H1 (cell line): ENCODE data around the gene PPP1R9A. TPM values are rescaled to one million over a fixed set of nuclear protein-coding genes. Genes with fewer than 3 reads are reported as not detected.

ENCODE experiments used
- CTCF ChIA-PET: fragments of 300-600 bp; sonication (Branson Sonifier 250); formaldehyde crosslinking; loops from one replicate; lab custom pipeline; 2021; ENCODE audit not compliant: partially characterized antibody; lab: Charles Lee
- POLR2A ChIA-PET: fragments of 300-600 bp; sonication (Branson Sonifier 250); formaldehyde crosslinking; loops from one replicate; lab custom pipeline; 2021; ENCODE audit warnings: inconsistent platforms; ENCODE audit not compliant: partially characterized antibody; lab: Charles Lee
- DNase-seq, 2 experiments: peaks; one replicate each; pipeline versions ENCODE4 v3.0.0 to v3.0.0-alpha.2; 2010 to 2022; ENCODE audit warnings: low spot score in 2 of 2, low read depth in 1 of 2, mixed read lengths in 1 of 2
- FAIRE-seq: peaks from 2 replicates; lab custom pipeline; 2011; peaks lifted over from hg19 to GRCh38; lab: Jason Lieb, UNC
- H2AFZ ChIP-seq: 2 replicates; pipeline ENCODE4 v1.8.1; 2012; ENCODE audit warnings: low read length, inconsistent platforms
- H2AK5ac ChIP-seq: 2 replicates; pipeline ENCODE4 v1.6.1; 2013; ENCODE audit warnings: low read depth, low read length
- H2BK120ac ChIP-seq: replicated peaks from 2 replicates; pipeline ENCODE3; 2013; ENCODE audit warnings: low read depth, low read length, inconsistent platforms
- H2BK12ac ChIP-seq: 2 replicates; pipeline ENCODE4 v1.6.1; 2013; ENCODE audit warnings: low read depth, low read length
- H2BK15ac ChIP-seq: 2 replicates; pipeline ENCODE4 v1.6.1; 2013; ENCODE audit warnings: low read length
- H2BK20ac ChIP-seq: 2 replicates; pipeline ENCODE4 v1.6.1; 2013; ENCODE audit warnings: low read length
- H2BK5ac ChIP-seq: 2 replicates; pipeline ENCODE4 v1.6.1; 2013; ENCODE audit warnings: low read depth, low read length
- H3K14ac ChIP-seq: 2 replicates; pipeline ENCODE4 v1.6.1; 2013; ENCODE audit warnings: inconsistent platforms; ENCODE audit not compliant: insufficient read length
- H3K18ac ChIP-seq: 2 replicates; pipeline ENCODE4 v1.6.1; 2013; ENCODE audit warnings: low read length; ENCODE audit errors: extremely low read depth
- H3K23ac ChIP-seq: 2 replicates; pipeline ENCODE4 v1.6.1; 2013; ENCODE audit warnings: inconsistent platforms; ENCODE audit not compliant: insufficient read length
- H3K23me2 ChIP-seq: 2 replicates; pipeline ENCODE4 v1.6.1; 2013; ENCODE audit warnings: low read depth, low read length
- H3K27ac ChIP-seq: 2 replicates; pipeline ENCODE4 v1.6.1; 2011; ENCODE audit warnings: low read depth, low read length, inconsistent platforms
- H3K27me3 ChIP-seq, 4 experiments: replicated peaks in 1 of 4; 1 replicate in 1 of 4; 2 replicates in 3 of 4; pipeline versions ENCODE4 v1.6.1 to v1.8.1; 2011 to 2013; ENCODE audit warnings: low read length in 3 of 4, mild to moderate bottlenecking in 3 of 4, inconsistent platforms in 2 of 4, mixed read lengths in 2 of 4, moderate library complexity in 1 of 4; ENCODE audit not compliant: control insufficient read depth in 3 of 4, insufficient read depth in 3 of 4; ENCODE audit errors: extremely low read depth in 1 of 4
- H3K36me3 ChIP-seq, 4 experiments: 2 replicates each; pipeline versions ENCODE4 v1.6.1 to v1.8.1; 2011 to 2013; ENCODE audit warnings: mild to moderate bottlenecking in 4 of 4, low read length in 3 of 4, moderate library complexity in 2 of 4, control low read depth in 1 of 4, inconsistent platforms in 1 of 4; ENCODE audit not compliant: insufficient read depth in 4 of 4, control insufficient read depth in 2 of 4
- H3K4ac ChIP-seq: replicated peaks from 2 replicates; pipeline ENCODE3; 2013; ENCODE audit warnings: low read length, low read depth, mixed read lengths, inconsistent platforms; ENCODE audit not compliant: insufficient read length
- H3K4me1 ChIP-seq, 4 experiments: replicated peaks in 1 of 4; 1 replicate in 1 of 4; 2 replicates in 3 of 4; pipeline versions ENCODE4 v1.6.1 to v1.8.1; 2011 to 2013; ENCODE audit warnings: low read length in 3 of 4, inconsistent platforms in 2 of 4, mixed read lengths in 1 of 4; ENCODE audit not compliant: insufficient read depth in 4 of 4, control insufficient read depth in 3 of 4
- H3K4me2 ChIP-seq, 2 experiments: 2 replicates each; pipeline versions ENCODE4 v1.6.1 to v1.8.1; 2011 to 2013; ENCODE audit warnings: low read depth in 2 of 2, low read length in 2 of 2, control low read depth in 1 of 2, inconsistent platforms in 1 of 2, mild to moderate bottlenecking in 1 of 2; ENCODE audit not compliant: insufficient read depth in 1 of 2
- H3K4me3 ChIP-seq, 4 experiments: fragments of 200-600, 300-600 bp in 1 of 4; sonication (generic), shearing (Covaris generic), sonication (Bioruptor Twin) in 1 of 4; 2 replicates each; pipeline versions ENCODE4 v1.5.1 to v1.8.1; 2011 to 2016; ENCODE audit warnings: low read length in 4 of 4, low read depth in 3 of 4, control low read depth in 2 of 4, inconsistent platforms in 2 of 4, mild to moderate bottlenecking in 2 of 4, mixed read lengths in 1 of 4, moderate library complexity in 1 of 4; ENCODE audit not compliant: insufficient read depth in 2 of 4; ENCODE audit errors: extremely low read depth in 1 of 4
- H3K56ac ChIP-seq: replicated peaks from 2 replicates; pipeline ENCODE3; 2013; ENCODE audit warnings: low read depth, mild to moderate bottlenecking, mixed read lengths, low read length, inconsistent platforms; ENCODE audit not compliant: insufficient read length
- H3K79me1 ChIP-seq: 2 replicates; pipeline ENCODE4 v1.6.1; 2013; ENCODE audit warnings: low read depth, low read length, control low read depth
- H3K79me2 ChIP-seq, 2 experiments: 2 replicates each; pipeline versions ENCODE4 v1.6.1 to v1.8.1; 2012 to 2013; ENCODE audit warnings: low read length in 2 of 2, mild to moderate bottlenecking in 2 of 2, inconsistent platforms in 1 of 2; ENCODE audit not compliant: insufficient read depth in 2 of 2, control insufficient read depth in 1 of 2
- H3K9ac ChIP-seq, 4 experiments: replicated peaks in 1 of 4; 1 replicate in 1 of 4; 2 replicates in 3 of 4; pipeline versions ENCODE4 v1.6.1 to v1.8.1; 2011 to 2013; ENCODE audit warnings: low read depth in 3 of 4, low read length in 3 of 4, control low read depth in 2 of 4, mild to moderate bottlenecking in 2 of 4, moderate library complexity in 2 of 4, inconsistent platforms in 1 of 4; ENCODE audit errors: extremely low read depth in 1 of 4
- H3K9me3 ChIP-seq, 2 experiments: 2 replicates each; pipeline versions ENCODE4 v1.6.1 to v1.8.1; 2012 to 2013; ENCODE audit warnings: mild to moderate bottlenecking in 2 of 2, moderate library complexity in 2 of 2, control low read depth in 1 of 2, inconsistent platforms in 1 of 2, low read depth in 1 of 2, low read length in 1 of 2, mixed read lengths in 1 of 2; ENCODE audit not compliant: insufficient read depth in 2 of 2
- H4K20me1 ChIP-seq, 2 experiments: replicated peaks in 1 of 2; 2 replicates each; pipeline versions ENCODE3 to v1.8.1; 2011 to 2013; ENCODE audit warnings: inconsistent platforms in 2 of 2, low read length in 2 of 2, mild to moderate bottlenecking in 1 of 2; ENCODE audit not compliant: insufficient read depth in 2 of 2, control insufficient read depth in 1 of 2
- H4K5ac ChIP-seq: 2 replicates; pipeline ENCODE4 v1.6.1; 2013; ENCODE audit warnings: low read length, low read depth, mixed read lengths, inconsistent platforms; ENCODE audit not compliant: insufficient read length
- H4K8ac ChIP-seq: 2 replicates; pipeline ENCODE4 v1.8.0; 2013; ENCODE audit warnings: mild to moderate bottlenecking, moderate library complexity, low read length, inconsistent platforms; ENCODE audit not compliant: insufficient read depth; ENCODE audit errors: extremely low read depth
- H4K91ac ChIP-seq: replicated peaks from 2 replicates; pipeline ENCODE3; 2013; ENCODE audit warnings: low read length, mixed read lengths, inconsistent platforms; ENCODE audit not compliant: insufficient read length
- ASH2L ChIP-seq: fragments of 200-600, 300-600 bp; sonication (generic); IDR thresholded peaks from one replicate; pipeline ENCODE4 v1.7.1; 2017; ENCODE audit warnings: low read length
- CTBP2 ChIP-seq: IDR thresholded peaks from 2 replicates; pipeline ENCODE4 v1.7.0; 2011; ENCODE audit warnings: borderline replicate concordance, mild to moderate bottlenecking, moderate library complexity, mixed read lengths, low read length; ENCODE audit not compliant: insufficient read depth, insufficient read length
- NANOG ChIP-seq: IDR thresholded peaks from 2 replicates; pipeline ENCODE4 v1.6.1; 2011; ENCODE audit warnings: low read length, low read depth, mild to moderate bottlenecking, inconsistent platforms; ENCODE audit not compliant: insufficient read depth, poor library complexity, severe bottlenecking
- NRF1 ChIP-seq: IDR thresholded peaks from 2 replicates; pipeline ENCODE4 v1.6.1; 2011; ENCODE audit warnings: mild to moderate bottlenecking, low read depth, low read length, improper control_type of control experiment
- RAD21 ChIP-seq, 2 experiments: IDR thresholded peaks in 1 of 2; conservative IDR thresholded peaks in 1 of 2; 2 replicates each; pipeline ENCODE4 v1.6.1; 2011; ENCODE audit warnings: low read depth in 2 of 2, low read length in 2 of 2, improper control_type of control experiment in 1 of 2, inconsistent platforms in 1 of 2, mild to moderate bottlenecking in 1 of 2, moderate library complexity in 1 of 2
- SP2 ChIP-seq: IDR thresholded peaks from 2 replicates; pipeline ENCODE4 v1.6.1; 2012; ENCODE audit warnings: mild to moderate bottlenecking, low read length, inconsistent platforms
- TAF7 ChIP-seq: optimal IDR thresholded peaks from 2 replicates; pipeline ENCODE3; 2011; ENCODE audit warnings: low read depth, mild to moderate bottlenecking, inconsistent platforms, low read length, moderate library complexity, borderline replicate concordance
- WGBS, 2 experiments: shearing (Covaris generic) in 1 of 2; methylation state at CpG; one replicate each; pipeline versions ENCODE4 v1.1.6 to v1.1.7; 2013 to 2015; ENCODE audit warnings: low lambda C conversion rate in 2 of 2, mixed read lengths in 2 of 2, inconsistent platforms in 1 of 2, low coverage in 1 of 2, missing lambda C conversion rate in 1 of 2; ENCODE audit not compliant: insufficient replicate concordance in 2 of 2, insufficient coverage in 1 of 2, insufficient read length in 1 of 2; ENCODE audit errors: extremely low coverage in 1 of 2, missing lambda C conversion rate in 1 of 2; 5-methylcytosine and 5-hydroxymethylcytosine counted together
- polyA plus RNA-seq, 7 experiments: library from polyadenylated mRNA; depleted of rRNA in 3 of 7; stranded (reverse) in 5 of 7; unstranded in 2 of 7; fragments of >200 nt in 5 of 7; fragments of 200-250 nt in 2 of 7; gene quantifications; 1 replicate in 5 of 7; 2 replicates in 1 of 7; 4 replicates in 1 of 7; pipeline versions ENCODE4 v1.2.1 to v1.2.3, GENCODE V29; 2011 to 2013; ENCODE audit warnings: missing spikeins in 2 of 7, mixed read lengths in 2 of 7
- total RNA-seq: library from RNA; stranded (reverse); fragmentation: NEBNext Ultra II Directional; extraction: Animal tissue kit (Norgen Biotek cat#: 25700); gene quantifications from 2 replicates; pipeline ENCODE4 v1.2.1, GENCODE V29; 2021

The PPP1R9A gene
- total and polyA plus RNA-seq, 2 of the 8 experiments (the other 6 are each of a cell fraction or from before 2014, with no cell fraction given): 3.0 to 20.3 TPM

GRCh38 chr7:94921911-94922310 lies 14.5 kb downstream of the PPP1R9A start:
- Histone ChIP-seq H2BK20ac (no peak overlapping the region), H3K4me2 (no peak overlapping the region), H4K91ac (no peak overlapping the region), H2BK15ac (no peak overlapping the region), H2AFZ (no peak overlapping the region), H3K27me3 (no peaks in the 10 kb centered on the region), H3K36me3 (no peaks in the 10 kb centered on the region), H4K20me1 (no peaks in the 10 kb centered on the region), H2BK12ac (no peak overlapping the region), H3K27ac (no peak overlapping the region), H3K18ac (no peak overlapping the region), H3K4me1 (no peaks in the 10 kb centered on the region), H3K14ac (no peak overlapping the region), H3K56ac (no peak overlapping the region), H4K5ac (no peak overlapping the region), H3K79me2 (peaks cover 4 to 70% of the 10 kb centered on the region in 2 experiments; a peak in 3 of 4 replicates), H2AK5ac (no peak overlapping the region), H3K23me2 (no peaks in the 10 kb centered on the region), H4K8ac (no peak overlapping the region), H3K9me3 (no peaks in the 10 kb centered on the region), H3K9ac (no peak overlapping the region), H2BK120ac (no peak overlapping the region), H3K4ac (no peak overlapping the region), H3K23ac (no peak overlapping the region), H3K79me1 (no peaks in the 10 kb centered on the region), H3K4me3 (no peak overlapping the region), H2BK5ac (no peak overlapping the region)
- WGBS, 2 experiments: 92% methylated on average over 4 of the region's 4 CpGs; no CpG with 5 or more reads in 1 of the 2 experiments
- ChIA-PET POLR2A (no interaction called here), CTCF (no interaction called here)
- TF ChIP-seq SP2 (no peak), TAF7 (no peak), RAD21 (IDR thresholded peaks at IDR 0.05 in 1 of 2, conservative IDR thresholded peaks at IDR 0.05 in 1 of 2; ENCODE audit: low read depth in 2 of 2, low read length in 2 of 2) (no peak), NRF1 (no peak), CTBP2 (no peak), ASH2L (no peak), NANOG (no peak)
- FAIRE-seq: no peak
- no peak for DNase-seq
